ENCODE data around the gene ACTR2. TPM values are rescaled to one million over a fixed set of nuclear protein-coding genes. Genes with fewer than 3 reads are reported as not detected.
"Not testable (repeated sequence)": the region's sequence is repeated elsewhere in the genome, so short reads cannot be mapped to it uniquely, and the experiment has no call there.

The ACTR2 gene
- total RNA-seq: 100 to 1,000 TPM; 238 to 263 (median 250) TPM

DNA sequence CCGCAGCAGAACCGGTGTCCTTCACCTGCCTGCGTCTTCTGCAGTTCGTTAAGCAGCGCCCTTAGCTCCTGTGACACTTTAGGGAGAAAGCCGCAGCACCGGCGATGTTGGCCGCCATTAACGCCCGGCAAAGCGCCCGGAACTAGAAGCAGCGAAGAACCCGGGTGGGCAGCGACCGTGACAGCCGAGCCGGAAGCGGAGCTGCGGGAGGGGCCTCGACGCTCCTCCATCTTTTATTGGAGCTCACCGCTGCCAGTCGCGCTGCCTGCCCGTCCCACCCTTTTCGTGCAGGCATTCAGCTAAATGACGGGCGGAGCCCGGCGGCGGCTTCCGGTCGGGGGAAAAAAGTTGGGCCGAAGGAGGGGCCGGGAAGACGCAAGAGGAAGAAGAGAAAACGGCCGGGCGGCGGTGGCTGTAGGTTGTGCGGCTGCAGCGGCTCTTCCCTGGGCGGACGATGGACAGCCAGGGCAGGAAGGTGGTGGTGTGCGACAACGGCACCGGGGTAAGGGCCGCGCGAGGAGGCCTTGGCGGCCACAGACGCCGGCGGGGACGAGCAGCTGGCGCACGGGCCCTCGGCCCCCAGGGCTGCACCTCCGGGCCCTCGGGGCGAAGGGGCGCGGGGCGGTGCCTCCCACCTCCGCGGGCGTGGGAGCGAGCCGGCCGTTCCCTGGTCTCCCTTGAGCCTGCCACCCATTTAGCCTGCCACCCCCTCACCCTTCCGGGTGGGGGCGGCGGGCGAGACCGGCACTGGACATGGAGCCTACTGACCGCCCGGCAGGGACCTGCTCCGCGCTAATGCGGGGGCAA, at the start of gene ACTR2:
Gene ACTR2, plus strand, starts transcription at position 376 of the 807 bp plus-strand sequence. Its CDS starts 79 bp downstream, at position 455.
- no peaks in the 10 kb centered on the region for H3K27me3 Mint-ChIP-seq (ENCODE audit: low read depth)
- ATAC-seq (peak; percentile 98), DNase-seq (peak; percentile 89)
- H3K9me3 Mint-ChIP-seq: no peaks in the 10 kb centered on the region
- peak within 1 kb of the TSS; percentile 92 for H3K4me3 Mint-ChIP-seq
- peaks cover 36% of the 10 kb centered on the region for H3K4me1 Mint-ChIP-seq (ENCODE audit: low read depth)
- peaks cover 9% of the 10 kb centered on the region for H3K36me3 Mint-ChIP-seq (ENCODE audit: insufficient read depth)

GRCh38 chr2:65182570-65182969, 45.1 kb upstream of the ACTR2 start:
- no peak for ATAC-seq
- no peaks in the 10 kb centered on the region for H3K9me3 Mint-ChIP-seq
- no peak overlapping the region for H3K4me3 Mint-ChIP-seq
- DNase-seq: no peak
- H3K4me1 Mint-ChIP-seq (ENCODE audit: low read depth): peaks cover 5% of the 10 kb centered on the region
- H3K27me3 Mint-ChIP-seq (ENCODE audit: low read depth): peaks cover 4% of the 10 kb centered on the region
- H3K36me3 Mint-ChIP-seq (ENCODE audit: insufficient read depth): no peaks in the 10 kb centered on the region

DNA sequence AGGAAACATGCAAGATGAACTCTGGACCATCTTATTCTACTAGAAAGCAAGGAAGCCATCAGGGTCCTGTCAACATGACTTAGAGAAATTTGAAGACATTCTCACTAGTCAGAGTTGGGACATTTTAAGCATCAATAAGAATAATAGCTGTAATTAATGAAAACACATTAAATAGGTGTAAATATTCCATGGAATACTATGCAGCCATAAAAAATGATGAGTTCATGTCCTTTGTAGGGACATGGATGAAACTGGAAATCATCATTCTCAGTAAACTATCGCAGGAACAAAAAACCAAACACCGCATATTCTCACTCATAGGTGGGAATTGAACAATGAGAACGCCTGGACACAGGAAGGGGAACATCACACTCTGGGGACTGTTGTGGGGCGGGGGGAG, 44.2 kb upstream of the ACTR2 start:
- H3K36me3 Mint-ChIP-seq (ENCODE audit: insufficient read depth); DNase-seq; H3K27me3 Mint-ChIP-seq (ENCODE audit: low read depth); ATAC-seq; H3K4me1 Mint-ChIP-seq (ENCODE audit: low read depth); H3K4me3 Mint-ChIP-seq; H3K9me3 Mint-ChIP-seq: not testable (repeated sequence)

GRCh38 chr2:65185012-65185411, 42.6 kb upstream of the ACTR2 start:
- Mint-ChIP-seq H3K27me3 (ENCODE audit: low read depth) (peaks cover 13% of the 10 kb centered on the region), H3K9me3 (no peaks in the 10 kb centered on the region), H3K4me3 (no peak overlapping the region), H3K36me3 (ENCODE audit: insufficient read depth) (no peaks in the 10 kb centered on the region), H3K4me1 (ENCODE audit: low read depth) (peaks cover 6% of the 10 kb centered on the region)
- ATAC-seq: no peak
- DNase-seq: no peak

DNA sequence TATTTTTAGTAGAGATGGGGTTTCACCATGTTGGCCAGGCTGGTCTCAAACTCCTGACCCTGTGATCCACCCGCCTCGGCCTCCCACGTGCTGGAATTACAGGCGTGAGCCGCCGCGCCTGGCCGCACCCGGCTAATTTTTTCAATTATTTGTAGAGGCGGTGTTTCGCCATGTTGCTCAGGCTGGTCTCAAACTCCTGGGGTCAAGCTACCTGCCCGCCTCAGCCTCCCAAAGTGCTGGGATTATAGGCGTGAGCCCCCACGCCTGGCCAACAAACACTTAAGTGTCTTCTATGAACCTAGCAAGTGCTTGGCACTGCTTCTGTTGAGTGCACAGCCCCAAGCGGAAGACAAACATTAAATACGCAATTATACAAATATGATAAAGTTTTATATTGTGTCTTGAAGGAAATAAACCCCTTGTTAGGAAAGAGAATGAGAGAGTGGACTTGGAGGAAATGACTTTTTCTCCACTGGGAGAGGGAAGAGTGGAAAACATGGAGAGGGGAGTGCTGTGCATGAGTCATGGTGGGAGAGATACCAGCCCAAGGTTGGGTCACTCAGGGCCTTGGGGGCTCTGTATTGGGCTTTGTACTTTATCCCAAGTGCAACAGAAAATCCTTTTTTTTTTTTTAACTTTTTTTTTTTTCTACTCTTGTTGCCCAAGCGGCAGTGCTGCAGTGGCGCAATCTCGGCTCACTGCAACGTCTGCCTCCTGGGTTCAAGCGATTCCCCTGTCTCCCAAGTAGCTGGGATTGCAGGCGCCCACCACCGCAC, 41.4 kb upstream of the ACTR2 start:
- DNase-seq (no peak), ATAC-seq (no peak)
- H3K9me3 Mint-ChIP-seq: no peaks in the 10 kb centered on the region
- H3K27me3 Mint-ChIP-seq (ENCODE audit: low read depth): peaks cover 17% of the 10 kb centered on the region
- no peak overlapping the region for H3K4me3 Mint-ChIP-seq
- peaks cover 6% of the 10 kb centered on the region for H3K4me1 Mint-ChIP-seq (ENCODE audit: low read depth)
- H3K36me3 Mint-ChIP-seq (ENCODE audit: insufficient read depth): no peaks in the 10 kb centered on the region

- H3K9me3 Mint-ChIP-seq: no peaks in the 10 kb centered on the region
- DNase-seq: peak; percentile 60
- H3K4me1 Mint-ChIP-seq (ENCODE audit: low read depth): peaks cover 6% of the 10 kb centered on the region
- H3K27me3 Mint-ChIP-seq (ENCODE audit: low read depth): peaks cover 17% of the 10 kb centered on the region
- peak; percentile 79 to 91 for ATAC-seq
- H3K4me3 Mint-ChIP-seq: no peak overlapping the region
- H3K36me3 Mint-ChIP-seq (ENCODE audit: insufficient read depth): no peaks in the 10 kb centered on the region
Measured at GRCh38 chr2:65186872-65187851, 40.5 kb upstream of the ACTR2 start.

- DNase-seq (no peak), ATAC-seq (no peak)
- Mint-ChIP-seq H3K4me1 (ENCODE audit: low read depth) (no peaks in the 10 kb centered on the region), H3K9me3 (no peaks in the 10 kb centered on the region), H3K27me3 (ENCODE audit: low read depth) (peaks cover 13% of the 10 kb centered on the region), H3K4me3 (no peak overlapping the region), H3K36me3 (ENCODE audit: insufficient read depth) (no peaks in the 10 kb centered on the region)
Measured at GRCh38 chr2:65193446-65193845, 34.2 kb upstream of the ACTR2 start.

- Mint-ChIP-seq H3K36me3 (ENCODE audit: insufficient read depth) (no peaks in the 10 kb centered on the region), H3K9me3 (no peaks in the 10 kb centered on the region), H3K4me3 (no peak overlapping the region), H3K27me3 (ENCODE audit: low read depth) (no peaks in the 10 kb centered on the region), H3K4me1 (ENCODE audit: low read depth) (no peaks in the 10 kb centered on the region)
- DNase-seq (no peak), ATAC-seq (no peak)
Measured at GRCh38 chr2:65198737-65199136, 28.9 kb upstream of the ACTR2 start.

DNA sequence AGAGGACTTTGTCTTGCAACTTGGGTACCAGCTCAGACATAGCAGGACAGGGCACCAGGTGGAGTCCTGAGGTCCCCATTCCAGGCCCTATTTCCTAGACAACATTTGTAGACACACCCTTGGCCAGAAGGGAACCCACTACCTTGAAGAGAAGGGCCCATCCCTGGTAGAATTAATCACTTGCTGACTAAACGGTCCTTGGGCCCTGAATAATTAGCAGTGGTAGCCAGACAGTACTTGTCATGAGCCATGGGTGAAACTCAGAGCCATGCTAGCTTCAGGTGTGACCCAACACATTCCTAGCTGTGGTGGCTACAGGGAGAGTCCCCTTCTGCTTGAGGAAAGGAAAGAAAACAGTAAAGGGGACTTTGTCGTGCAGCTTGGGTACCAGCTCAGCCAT, 28.5 kb upstream of the ACTR2 start:
- H3K4me3 Mint-ChIP-seq: no peak overlapping the region

GRCh38 chr2:65199891-65200290, 27.7 kb upstream of the ACTR2 start:
- Mint-ChIP-seq H3K36me3 (ENCODE audit: insufficient read depth) (no peaks in the 10 kb centered on the region), H3K9me3 (no peaks in the 10 kb centered on the region), H3K4me3 (no peak overlapping the region), H3K27me3 (ENCODE audit: low read depth) (no peaks in the 10 kb centered on the region), H3K4me1 (ENCODE audit: low read depth) (no peaks in the 10 kb centered on the region)
- DNase-seq (no peak), ATAC-seq (no peak)

More for the DNA sequence above, 28.5 kb upstream of the ACTR2 start:
- Mint-ChIP-seq H3K9me3 (no peaks in the 10 kb centered on the region), H3K4me1 (ENCODE audit: low read depth) (no peaks in the 10 kb centered on the region), H3K27me3 (ENCODE audit: low read depth) (no peaks in the 10 kb centered on the region), H3K36me3 (ENCODE audit: insufficient read depth) (no peaks in the 10 kb centered on the region)
- ATAC-seq (no peak), DNase-seq (no peak)

GRCh38 chr2:65204461-65205210, 23.0 kb upstream of the ACTR2 start:
- DNase-seq: no peak
- Mint-ChIP-seq H3K36me3 (ENCODE audit: insufficient read depth) (peaks cover 3% of the 10 kb centered on the region), H3K9me3 (no peaks in the 10 kb centered on the region), H3K27me3 (ENCODE audit: low read depth) (no peaks in the 10 kb centered on the region), H3K4me3 (no peak overlapping the region), H3K4me1 (ENCODE audit: low read depth) (no peaks in the 10 kb centered on the region)
- ATAC-seq: no peak

GRCh38 chr2:65212115-65212514, 15.5 kb upstream of the ACTR2 start:
- H3K4me1 Mint-ChIP-seq (ENCODE audit: low read depth): no peaks in the 10 kb centered on the region
- H3K27me3 Mint-ChIP-seq (ENCODE audit: low read depth): no peaks in the 10 kb centered on the region
- H3K36me3 Mint-ChIP-seq (ENCODE audit: insufficient read depth): peaks cover 2% of the 10 kb centered on the region
- no peaks in the 10 kb centered on the region for H3K9me3 Mint-ChIP-seq
- no peak overlapping the region for H3K4me3 Mint-ChIP-seq
- no peak for DNase-seq
- ATAC-seq: no peak

DNA sequence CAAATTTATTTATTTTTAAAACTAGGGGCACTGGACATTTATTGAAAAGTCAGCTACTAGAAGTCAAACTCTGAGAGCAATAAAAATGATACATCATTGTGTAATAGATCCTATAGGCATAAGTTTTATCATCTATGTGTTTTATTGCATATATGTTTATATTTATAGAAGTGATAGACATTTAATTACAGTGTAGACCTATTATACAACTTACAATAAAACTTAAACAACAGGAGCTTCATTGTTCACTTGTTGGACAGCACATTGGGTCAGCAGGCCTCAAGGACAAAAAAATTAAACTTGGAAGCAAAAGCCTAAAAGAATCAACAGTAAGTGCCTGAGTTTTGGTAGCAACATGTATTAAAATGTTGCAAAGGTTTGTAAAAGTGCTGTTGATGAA, 15.0 kb upstream of the ACTR2 start:
- no peaks in the 10 kb centered on the region for H3K9me3 Mint-ChIP-seq
- H3K36me3 Mint-ChIP-seq (ENCODE audit: insufficient read depth): peaks cover 2% of the 10 kb centered on the region
- ATAC-seq (no peak), DNase-seq (no peak)
- no peaks in the 10 kb centered on the region for H3K4me1 Mint-ChIP-seq (ENCODE audit: low read depth)
- no peak overlapping the region for H3K4me3 Mint-ChIP-seq
- no peaks in the 10 kb centered on the region for H3K27me3 Mint-ChIP-seq (ENCODE audit: low read depth)

Data from activated T-cell treated with anti-CD3 and anti-CD28 coated beads, Interleukin-2, amount 50 U/mL, for 4 hours (primary cell).